ENCODE results near the gene CDC20. TPM values are rescaled to one million over a fixed set of nuclear protein-coding genes. Genes with fewer than 3 reads are reported as not detected.

CDC20 gene
- 143 TPM for polyA plus RNA-seq (2013, experiment 1 of 2)
- polyA plus RNA-seq (2013, experiment 2 of 2), result 153 TPM

GRCh38 chr1:43358746-43359693, at the start of gene CDC20:
TSS of gene CDC20 (plus strand) at chr1:43358981. CDS start at chr1:43359216, 235 bp downstream.
- peak within 1 kb of the TSS; percentile 94 for H3K27ac ChIP-seq (ENCODE audit: low read depth, low read length)
- no peaks in the 10 kb centered on the region for H3K9me3 ChIP-seq (ENCODE audit: insufficient read depth, low read depth, low read length)
- peaks cover 9% of the 10 kb centered on the region; the same call in 1 of the 2 replicates for H3K4me1 ChIP-seq (ENCODE audit: insufficient read depth, low read length)
- H3K27me3 ChIP-seq (ENCODE audit: insufficient read depth, low read length), result no peaks in the 10 kb centered on the region
- peak within 1 kb of the TSS; percentile 96 for H3K9ac ChIP-seq (ENCODE audit: low read depth, low read length)
- peak within 1 kb of the TSS; percentile 91 for H3K4me3 ChIP-seq (ENCODE audit: low read length)
- H3K36me3 ChIP-seq (ENCODE audit: insufficient read depth, low read length), result peaks cover 44% of the 10 kb centered on the region
- WGBS, result 1% methylated on average over 59 of the region's 59 CpGs

- Histone ChIP-seq H3K27ac (ENCODE audit: low read depth, low read length) (no peak overlapping the region), H3K4me1 (ENCODE audit: insufficient read depth, low read length) (no peaks in the 10 kb centered on the region), H3K9me3 (ENCODE audit: insufficient read depth, low read depth, low read length) (no peaks in the 10 kb centered on the region), H3K27me3 (ENCODE audit: insufficient read depth, low read length) (no peaks in the 10 kb centered on the region), H3K36me3 (ENCODE audit: insufficient read depth, low read length) (no peaks in the 10 kb centered on the region), H3K4me3 (ENCODE audit: low read length) (no peak overlapping the region), H3K9ac (ENCODE audit: low read depth, low read length) (no peak overlapping the region)
- WGBS, result 92% methylated on average over 13 of the region's 13 CpGs
These were observed 49.3 kb upstream of the CDC20 start for GRCh38 chr1:43309405-43310025.

GRCh38 chr1:43311521-43311920, 47.3 kb upstream of the CDC20 start:
- Histone ChIP-seq H3K27me3 (ENCODE audit: insufficient read depth, low read length) (no peaks in the 10 kb centered on the region), H3K27ac (ENCODE audit: low read depth, low read length) (no peak overlapping the region), H3K9me3 (ENCODE audit: insufficient read depth, low read depth, low read length) (no peaks in the 10 kb centered on the region), H3K4me3 (ENCODE audit: low read length) (no peak overlapping the region), H3K9ac (ENCODE audit: low read depth, low read length) (no peak overlapping the region), H3K4me1 (ENCODE audit: insufficient read depth, low read length) (no peaks in the 10 kb centered on the region), H3K36me3 (ENCODE audit: insufficient read depth, low read length) (no peaks in the 10 kb centered on the region)
- 93% methylated on average over 9 of the region's 9 CpGs for WGBS

- H3K9ac ChIP-seq (ENCODE audit: low read depth, low read length), result no peak overlapping the region
- WGBS, result 95% methylated on average over 19 of the region's 19 CpGs
- H3K4me3 ChIP-seq (ENCODE audit: low read length), result no peak overlapping the region
- H3K36me3 ChIP-seq (ENCODE audit: insufficient read depth, low read length), result no peaks in the 10 kb centered on the region
- H3K27ac ChIP-seq (ENCODE audit: low read depth, low read length), result no peak overlapping the region
- no peaks in the 10 kb centered on the region for H3K27me3 ChIP-seq (ENCODE audit: insufficient read depth, low read length)
- no peaks in the 10 kb centered on the region for H3K9me3 ChIP-seq (ENCODE audit: insufficient read depth, low read depth, low read length)
- no peaks in the 10 kb centered on the region for H3K4me1 ChIP-seq (ENCODE audit: insufficient read depth, low read length)
These were observed 46.6 kb upstream of the CDC20 start for GRCh38 chr1:43312212-43312623.

GRCh38 chr1:43312663-43313515, 45.9 kb upstream of the CDC20 start:
- H3K27me3 ChIP-seq (ENCODE audit: insufficient read depth, low read length), result no peaks in the 10 kb centered on the region
- H3K9ac ChIP-seq (ENCODE audit: low read depth, low read length), result no peak overlapping the region
- no peaks in the 10 kb centered on the region for H3K9me3 ChIP-seq (ENCODE audit: insufficient read depth, low read depth, low read length)
- no peak overlapping the region for H3K27ac ChIP-seq (ENCODE audit: low read depth, low read length)
- no peaks in the 10 kb centered on the region for H3K4me1 ChIP-seq (ENCODE audit: insufficient read depth, low read length)
- no peak overlapping the region for H3K4me3 ChIP-seq (ENCODE audit: low read length)
- WGBS, result 95% methylated on average over 24 of the region's 24 CpGs
- no peaks in the 10 kb centered on the region for H3K36me3 ChIP-seq (ENCODE audit: insufficient read depth, low read length)

GRCh38 chr1:43313771-43314170, 45.0 kb upstream of the CDC20 start:
- no peak overlapping the region for H3K9ac ChIP-seq (ENCODE audit: low read depth, low read length)
- no peaks in the 10 kb centered on the region for H3K27me3 ChIP-seq (ENCODE audit: insufficient read depth, low read length)
- H3K36me3 ChIP-seq (ENCODE audit: insufficient read depth, low read length), result no peaks in the 10 kb centered on the region
- H3K27ac ChIP-seq (ENCODE audit: low read depth, low read length), result no peak overlapping the region
- no peaks in the 10 kb centered on the region for H3K4me1 ChIP-seq (ENCODE audit: insufficient read depth, low read length)
- no peak overlapping the region for H3K4me3 ChIP-seq (ENCODE audit: low read length)
- H3K9me3 ChIP-seq (ENCODE audit: insufficient read depth, low read depth, low read length), result no peaks in the 10 kb centered on the region
- WGBS, result 94% methylated on average over 10 of the region's 10 CpGs

GRCh38 chr1:43314233-43314632, 44.5 kb upstream of the CDC20 start:
- 91% methylated on average over 5 of the region's 5 CpGs for WGBS
- Histone ChIP-seq H3K27ac (ENCODE audit: low read depth, low read length) (no peak overlapping the region), H3K36me3 (ENCODE audit: insufficient read depth, low read length) (no peaks in the 10 kb centered on the region), H3K9ac (ENCODE audit: low read depth, low read length) (no peak overlapping the region), H3K4me1 (ENCODE audit: insufficient read depth, low read length) (no peaks in the 10 kb centered on the region), H3K27me3 (ENCODE audit: insufficient read depth, low read length) (no peaks in the 10 kb centered on the region), H3K9me3 (ENCODE audit: insufficient read depth, low read depth, low read length) (no peaks in the 10 kb centered on the region), H3K4me3 (ENCODE audit: low read length) (no peak overlapping the region)

- no peak overlapping the region for H3K4me3 ChIP-seq (ENCODE audit: low read length)
- no peaks in the 10 kb centered on the region for H3K36me3 ChIP-seq (ENCODE audit: insufficient read depth, low read length)
- no peaks in the 10 kb centered on the region for H3K9me3 ChIP-seq (ENCODE audit: insufficient read depth, low read depth, low read length)
- no peaks in the 10 kb centered on the region for H3K4me1 ChIP-seq (ENCODE audit: insufficient read depth, low read length)
- no peaks in the 10 kb centered on the region for H3K27me3 ChIP-seq (ENCODE audit: insufficient read depth, low read length)
- no peak overlapping the region for H3K27ac ChIP-seq (ENCODE audit: low read depth, low read length)
- 92% methylated on average over 2 of the region's 3 CpGs for WGBS
- H3K9ac ChIP-seq (ENCODE audit: low read depth, low read length), result no peak overlapping the region
These were observed 43.3 kb upstream of the CDC20 start for GRCh38 chr1:43315481-43315880.

GRCh38 chr1:43315963-43316737, 42.6 kb upstream of the CDC20 start:
- no peaks in the 10 kb centered on the region for H3K9me3 ChIP-seq (ENCODE audit: insufficient read depth, low read depth, low read length)
- no peak overlapping the region for H3K9ac ChIP-seq (ENCODE audit: low read depth, low read length)
- no peak overlapping the region for H3K4me3 ChIP-seq (ENCODE audit: low read length)
- H3K36me3 ChIP-seq (ENCODE audit: insufficient read depth, low read length), result no peaks in the 10 kb centered on the region
- 91% methylated on average over 10 of the region's 10 CpGs for WGBS
- H3K27ac ChIP-seq (ENCODE audit: low read depth, low read length), result no peak overlapping the region
- no peaks in the 10 kb centered on the region for H3K27me3 ChIP-seq (ENCODE audit: insufficient read depth, low read length)
- H3K4me1 ChIP-seq (ENCODE audit: insufficient read depth, low read length), result no peaks in the 10 kb centered on the region

- 93% methylated on average over 16 of the region's 16 CpGs for WGBS
- no peaks in the 10 kb centered on the region for H3K36me3 ChIP-seq (ENCODE audit: insufficient read depth, low read length)
- H3K9me3 ChIP-seq (ENCODE audit: insufficient read depth, low read depth, low read length), result no peaks in the 10 kb centered on the region
- H3K9ac ChIP-seq (ENCODE audit: low read depth, low read length), result no peak overlapping the region
- no peak overlapping the region for H3K4me3 ChIP-seq (ENCODE audit: low read length)
- H3K4me1 ChIP-seq (ENCODE audit: insufficient read depth, low read length), result no peaks in the 10 kb centered on the region
- no peaks in the 10 kb centered on the region for H3K27me3 ChIP-seq (ENCODE audit: insufficient read depth, low read length)
- no peak overlapping the region for H3K27ac ChIP-seq (ENCODE audit: low read depth, low read length)
These were observed 41.9 kb upstream of the CDC20 start for GRCh38 chr1:43316738-43317520.
